ENCODE data around the gene ARID3B.
"Not testable (repeated sequence)": the region's sequence is repeated elsewhere in the genome, so short reads cannot be mapped to it uniquely, and the experiment has no call there.

The ARID3B gene

DNA sequence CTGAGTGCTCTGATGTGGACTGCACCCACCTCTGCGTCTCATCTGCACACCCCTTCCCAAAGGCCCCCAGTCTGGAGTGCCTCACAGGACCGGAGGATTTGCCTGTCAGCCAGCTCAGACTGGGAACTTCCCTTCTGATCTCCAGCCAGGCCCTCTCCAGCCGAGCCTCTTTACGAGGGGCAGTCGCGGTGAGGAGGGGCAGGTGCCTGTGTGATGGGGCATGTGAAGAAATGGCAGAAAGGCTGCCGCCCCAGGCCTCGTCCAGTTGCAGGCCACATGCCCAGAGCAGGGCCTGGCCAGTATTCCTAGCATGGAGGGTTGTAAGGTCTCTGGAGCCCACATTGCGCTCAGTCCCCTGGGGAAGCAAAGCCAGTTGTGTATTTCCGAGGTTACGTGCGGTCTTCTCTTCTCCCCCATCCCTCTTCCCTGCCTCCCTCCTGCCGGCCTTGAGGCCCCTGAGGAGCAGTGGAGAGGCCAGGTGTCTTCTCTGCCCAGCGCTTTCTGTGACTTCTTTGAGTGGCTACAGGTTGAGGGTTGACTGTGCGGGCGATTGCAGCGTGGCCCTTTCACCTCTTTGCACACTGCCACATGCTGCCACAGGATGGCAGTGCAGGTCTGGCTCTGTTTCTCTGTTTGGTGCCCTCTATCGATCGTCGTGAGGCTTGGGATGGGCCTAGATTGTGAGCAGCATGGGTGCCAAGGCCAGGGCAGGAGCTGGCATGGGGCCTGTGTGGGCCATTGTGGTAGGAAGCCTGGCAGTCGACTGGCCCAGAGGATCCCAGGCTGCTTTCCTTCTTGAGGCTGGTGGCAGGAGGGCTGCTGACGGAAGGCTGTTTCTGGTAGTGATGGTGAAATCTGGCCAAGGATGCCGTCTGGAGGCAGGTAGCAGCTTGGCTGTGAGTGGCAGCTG lies 79.9 kb downstream of the ARID3B start:
- DNase-seq (ENCODE audit: low read depth in 3 of 3) = peak; percentile 40 to 58 (median 46)

DNA sequence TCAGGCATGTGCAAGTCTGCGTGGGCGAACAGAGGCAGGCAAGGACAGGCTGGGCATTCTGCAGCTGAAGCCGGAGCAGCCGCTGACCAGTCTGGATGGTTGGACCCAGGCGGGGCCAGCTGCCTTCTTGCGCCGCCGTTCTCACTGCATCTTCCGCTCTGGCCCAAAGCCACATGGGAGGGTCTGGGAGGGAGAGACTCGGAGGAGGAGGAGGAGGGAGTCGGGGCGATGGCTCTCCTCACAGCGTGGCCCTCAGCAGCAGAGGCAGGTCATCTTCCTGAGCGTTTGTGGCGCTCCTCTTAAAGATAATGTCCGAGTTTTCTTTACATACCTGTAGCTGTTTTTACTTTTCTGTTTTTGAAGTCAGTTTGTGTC lies 80.5 kb downstream of the ARID3B start:
- DNase-seq (ENCODE audit: low read depth in 3 of 3) = no peak

DNA sequence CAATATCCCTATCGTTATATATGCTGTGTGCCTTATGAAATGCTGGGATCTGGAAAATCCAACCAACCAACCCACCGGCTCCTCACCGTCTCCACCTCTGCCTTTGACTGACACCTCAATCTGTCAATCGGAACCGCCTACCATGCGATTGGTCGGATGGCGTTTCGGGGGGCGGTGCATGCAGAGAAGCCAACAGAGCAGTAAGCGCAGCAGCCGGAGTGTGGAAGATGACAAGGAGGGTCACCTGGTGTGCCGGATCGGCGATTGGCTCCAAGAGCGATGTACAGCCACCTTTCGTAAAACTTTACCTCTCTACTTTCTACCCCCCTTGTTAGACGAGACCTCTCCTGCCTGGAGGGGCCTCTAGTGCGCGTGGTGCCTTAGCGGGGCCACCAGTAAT lies 80.9 kb downstream of the ARID3B start:
- DNase-seq (ENCODE audit: low read depth in 3 of 3) = no peak

DNA sequence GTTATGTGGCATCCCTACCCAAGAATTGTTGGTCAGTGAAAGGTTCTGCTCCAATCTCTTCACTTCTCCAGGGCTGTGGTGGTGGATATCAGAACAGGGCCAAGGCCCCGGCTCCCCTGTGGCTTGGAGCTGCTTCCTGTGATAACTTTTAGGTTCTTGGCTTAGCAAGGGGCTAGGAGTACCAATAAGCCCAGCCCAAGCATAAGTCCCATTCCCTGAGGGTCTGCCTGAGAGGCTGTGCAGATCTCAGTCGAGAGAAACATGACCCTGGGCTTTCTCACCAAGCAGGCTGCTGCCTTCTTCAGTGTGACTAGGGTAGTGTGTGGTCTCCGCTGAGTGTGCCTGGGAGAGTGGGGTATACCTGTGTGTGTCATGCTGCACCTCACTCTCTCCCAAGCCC lies 81.7 kb downstream of the ARID3B start:
- DNase-seq (ENCODE audit: low read depth in 3 of 3) = no peak

DNA sequence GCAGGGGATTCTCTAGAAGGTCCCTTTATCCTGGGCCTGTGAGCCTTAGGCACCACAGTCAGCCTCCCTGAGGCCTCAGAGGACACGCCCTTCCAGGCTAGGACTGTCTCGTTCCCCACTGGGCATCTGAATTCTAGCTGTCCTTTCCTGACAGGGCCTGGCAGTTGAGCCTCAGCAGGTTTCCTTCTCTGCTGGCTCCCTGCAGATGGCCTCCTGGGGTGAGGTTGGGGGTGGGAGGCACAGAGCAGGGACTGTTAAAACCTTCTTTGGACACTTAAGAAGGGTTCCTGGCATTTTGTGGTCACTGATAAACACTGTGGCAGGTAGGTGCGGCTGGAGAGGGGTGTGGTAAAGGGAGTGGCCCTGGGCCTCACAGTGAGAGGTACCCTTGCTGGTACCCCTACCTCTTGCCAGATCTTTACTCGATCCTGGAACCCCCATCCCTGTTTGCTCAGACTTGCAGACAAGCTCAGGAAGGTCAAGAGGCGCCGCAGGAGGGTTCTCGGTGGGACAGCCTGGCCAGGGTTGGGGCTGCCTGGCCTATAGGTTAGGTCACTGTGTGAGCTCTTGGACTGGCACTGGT lies 83.1 kb downstream of the ARID3B start:
- no peak for DNase-seq (ENCODE audit: low read depth in 3 of 3)

DNA sequence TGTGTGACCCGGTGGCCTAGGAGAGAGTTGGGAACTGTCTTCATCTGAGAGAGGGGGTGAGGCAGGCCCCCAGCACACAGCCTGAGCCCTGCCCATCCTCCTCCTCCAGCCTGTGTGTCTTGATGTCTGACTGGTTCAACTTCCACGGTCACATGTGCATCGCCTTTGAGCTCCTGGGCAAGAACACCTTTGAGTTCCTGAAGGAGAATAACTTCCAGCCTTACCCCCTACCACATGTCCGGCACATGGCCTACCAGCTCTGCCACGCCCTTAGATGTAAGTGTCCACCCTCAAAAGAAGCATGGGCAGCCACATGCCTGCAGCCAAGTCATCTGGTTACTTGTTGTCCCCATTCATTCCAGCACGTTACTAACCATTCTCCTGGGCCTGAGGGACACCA lies 84.7 kb downstream of the ARID3B start:
- DNase-seq (ENCODE audit: low read depth in 3 of 3) = no peak

DNA sequence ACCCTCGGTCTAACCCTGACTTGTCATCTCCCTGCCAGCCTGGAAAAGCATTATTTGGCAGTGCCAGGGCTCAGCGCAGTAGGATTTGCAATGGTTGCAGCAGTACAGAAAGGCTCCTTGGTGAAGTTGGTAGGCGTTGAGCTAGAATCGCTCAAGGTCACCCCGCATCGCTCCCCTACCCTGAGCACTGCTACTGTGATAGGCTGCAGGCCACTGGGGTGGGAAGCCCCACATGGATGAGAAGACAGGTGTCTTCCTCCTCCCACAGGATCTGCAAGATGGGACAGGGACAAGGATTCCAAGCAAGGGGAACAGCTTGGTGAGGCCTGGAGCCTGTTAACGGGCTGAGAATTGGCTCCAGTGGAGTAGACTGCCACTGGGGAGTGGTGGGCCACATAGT lies 85.3 kb downstream of the ARID3B start:
- DNase-seq (ENCODE audit: low read depth in 3 of 3) = no peak

DNA sequence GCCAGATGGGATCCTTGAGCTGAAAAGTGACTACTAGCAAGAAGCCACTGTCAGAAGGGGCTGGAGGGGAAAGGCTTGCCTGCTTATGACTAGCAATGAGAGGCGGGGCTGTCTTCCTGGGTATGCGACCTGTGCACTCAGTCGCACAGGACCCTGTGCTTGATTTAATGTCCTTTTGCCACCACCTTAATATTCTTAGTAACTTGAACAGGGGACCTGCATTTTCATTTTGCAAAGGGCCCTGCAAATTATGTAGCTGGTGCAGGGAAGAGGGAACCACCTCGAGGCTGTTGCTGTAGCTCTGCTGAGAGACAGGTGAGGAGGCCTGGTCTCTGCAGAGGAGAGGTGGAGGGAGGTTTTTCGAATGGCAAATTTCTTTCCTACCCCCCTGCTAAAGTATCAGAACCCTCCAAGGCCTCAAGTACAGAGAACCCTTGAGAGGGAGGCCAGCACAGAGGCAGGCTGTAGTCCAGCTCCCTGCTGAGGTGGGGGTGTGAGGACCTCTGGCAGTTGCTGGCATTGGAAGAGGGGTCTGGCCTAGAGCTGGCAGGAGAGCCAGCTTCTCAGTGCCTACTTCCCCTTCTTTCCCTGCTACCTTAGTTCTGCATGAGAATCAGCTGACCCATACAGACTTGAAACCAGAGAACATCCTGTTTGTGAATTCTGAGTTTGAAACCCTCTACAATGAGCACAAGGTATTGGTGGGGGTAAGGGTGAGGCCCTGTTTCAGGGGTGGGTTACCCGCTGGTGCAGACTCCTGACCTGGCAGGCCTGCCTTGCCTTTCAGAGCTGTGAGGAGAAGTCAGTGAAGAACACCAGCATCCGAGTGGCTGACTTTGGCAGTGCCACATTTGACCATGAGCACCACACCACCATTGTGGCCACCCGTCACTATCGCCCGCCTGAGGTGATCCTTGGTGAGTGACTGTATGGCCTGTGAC lies 86.0 kb downstream of the ARID3B start:
- no peak for DNase-seq (ENCODE audit: low read depth in 3 of 3)

DNA sequence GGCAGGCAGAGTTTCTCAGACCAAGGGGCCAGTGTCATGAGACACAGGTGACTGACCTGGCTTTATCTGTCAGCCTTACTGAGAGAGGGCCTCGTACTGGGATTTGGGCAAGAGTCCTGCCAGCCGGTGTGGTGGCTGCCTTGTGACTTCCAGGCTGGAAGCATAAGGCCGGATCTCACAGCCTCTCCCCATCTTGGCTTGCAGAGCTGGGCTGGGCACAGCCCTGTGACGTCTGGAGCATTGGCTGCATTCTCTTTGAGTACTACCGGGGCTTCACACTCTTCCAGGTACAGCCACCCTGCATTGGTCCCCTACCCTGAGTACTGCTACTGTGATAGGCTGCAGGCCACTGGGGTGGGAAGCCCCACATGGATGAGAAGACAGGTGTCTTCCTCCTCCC lies 86.7 kb downstream of the ARID3B start:
- DNase-seq (ENCODE audit: low read depth in 3 of 3) = no peak

DNA sequence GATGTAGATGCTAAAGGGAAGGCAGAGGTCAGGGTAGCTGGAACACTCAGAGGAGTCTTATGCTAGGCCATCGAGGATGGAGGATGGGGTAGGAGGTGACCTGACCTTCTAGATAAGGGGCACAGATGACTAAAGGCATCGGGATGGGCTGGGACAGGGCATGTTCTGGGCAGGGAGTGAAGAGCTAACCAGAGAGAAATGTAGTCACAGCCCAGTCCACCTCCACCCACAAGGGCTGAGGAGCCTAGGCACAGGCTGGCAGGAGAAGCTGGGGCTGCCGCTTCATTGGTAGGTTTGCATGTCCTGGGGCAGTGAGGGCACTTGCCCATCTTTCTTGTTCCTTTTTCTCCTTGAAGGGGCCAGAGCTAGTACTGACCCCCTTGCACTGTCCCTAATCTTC lies 87.2 kb downstream of the ARID3B start:
- no peak for DNase-seq (ENCODE audit: low read depth in 3 of 3)

DNA sequence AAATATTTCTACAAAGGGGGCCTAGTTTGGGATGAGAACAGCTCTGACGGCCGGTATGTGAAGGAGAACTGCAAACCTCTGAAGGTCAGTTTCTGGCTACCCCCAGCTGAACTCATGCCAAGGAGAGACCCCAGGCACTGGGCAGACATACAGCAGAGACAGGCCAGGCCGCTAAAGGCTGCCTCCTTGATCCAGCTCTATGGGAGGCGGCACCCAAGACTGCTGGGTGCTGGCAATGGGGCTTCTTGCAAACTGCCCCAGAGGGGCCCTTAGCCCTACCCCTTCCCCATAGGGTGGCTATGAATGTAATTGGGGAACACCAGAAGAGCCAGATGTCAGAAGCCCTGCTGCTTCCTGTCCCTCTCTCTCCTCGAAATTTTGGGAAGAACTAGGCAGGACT lies 87.9 kb downstream of the ARID3B start:
- DNase-seq (ENCODE audit: low read depth in 3 of 3) = no peak

DNA sequence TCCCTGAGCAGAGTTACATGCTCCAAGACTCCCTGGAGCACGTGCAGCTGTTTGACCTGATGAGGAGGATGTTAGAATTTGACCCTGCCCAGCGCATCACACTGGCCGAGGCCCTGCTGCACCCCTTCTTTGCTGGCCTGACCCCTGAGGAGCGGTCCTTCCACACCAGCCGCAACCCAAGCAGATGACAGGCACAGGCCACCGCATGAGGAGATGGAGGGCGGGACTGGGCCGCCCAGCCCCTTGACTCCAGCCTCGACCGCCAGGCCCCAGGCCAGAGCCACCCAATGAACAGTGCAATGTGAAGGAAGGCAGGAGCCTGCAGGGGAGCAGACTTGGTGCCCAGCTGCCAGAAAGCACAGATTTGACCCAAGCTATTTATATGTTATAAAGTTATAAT lies 88.7 kb downstream of the ARID3B start:
- not testable (repeated sequence) for DNase-seq (ENCODE audit: low read depth in 3 of 3)

DNA sequence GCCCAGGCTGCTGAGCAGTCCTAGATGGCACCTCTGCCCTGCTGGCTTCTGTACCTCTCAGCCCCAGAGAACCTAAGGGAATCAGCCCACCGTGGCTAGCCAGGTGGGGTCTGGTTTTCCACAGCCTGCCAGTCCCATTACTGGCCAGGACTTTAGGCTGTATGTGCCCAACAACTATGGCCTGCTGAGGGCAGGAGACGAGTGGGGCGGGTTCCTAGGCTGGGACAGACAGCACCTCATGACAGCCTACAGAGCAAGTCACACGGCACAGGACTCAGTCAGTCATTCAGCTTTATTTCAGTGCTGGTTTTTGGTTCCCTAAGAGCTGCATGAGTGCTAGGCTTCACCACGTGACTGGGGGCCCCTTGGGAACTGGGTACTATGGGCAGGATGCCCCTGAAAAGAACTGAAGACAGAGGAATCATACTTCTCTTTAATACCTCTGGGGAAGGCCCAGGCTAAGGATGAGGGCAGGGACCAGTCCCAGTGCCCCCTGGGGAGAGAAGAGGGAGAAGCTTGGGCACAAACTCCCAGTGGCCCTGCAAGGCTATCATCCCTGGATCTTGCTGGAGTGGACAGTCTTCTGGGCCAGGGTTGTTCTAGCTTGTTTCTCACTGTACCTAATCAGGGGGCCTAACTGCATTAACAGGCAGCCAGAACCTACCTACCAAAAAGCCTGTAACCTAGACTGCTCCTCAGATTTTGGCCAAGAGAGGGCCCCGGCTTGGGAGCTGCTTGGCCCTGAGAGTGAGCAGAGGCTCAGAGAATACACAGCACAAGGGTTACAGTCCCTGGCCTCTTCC lies 89.5 kb downstream of the ARID3B start:
- no peak for DNase-seq (ENCODE audit: low read depth in 3 of 3)

DNA sequence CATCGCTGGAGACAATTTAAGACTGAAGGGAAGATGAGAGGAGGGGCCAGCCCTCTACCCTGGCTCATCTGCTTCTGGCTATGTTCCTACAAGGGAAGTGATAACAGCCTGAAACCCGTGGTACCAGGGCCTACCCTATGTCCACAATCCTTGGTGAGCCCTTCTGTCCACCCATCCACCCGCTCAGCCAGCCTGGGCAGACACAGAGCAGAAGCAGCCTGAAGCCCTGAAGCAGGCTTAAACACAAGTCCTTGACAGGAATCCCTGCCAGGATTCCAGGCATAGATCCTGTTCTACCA lies 90.0 kb downstream of the ARID3B start:
- no peak for DNase-seq (ENCODE audit: low read depth in 3 of 3)

DNA sequence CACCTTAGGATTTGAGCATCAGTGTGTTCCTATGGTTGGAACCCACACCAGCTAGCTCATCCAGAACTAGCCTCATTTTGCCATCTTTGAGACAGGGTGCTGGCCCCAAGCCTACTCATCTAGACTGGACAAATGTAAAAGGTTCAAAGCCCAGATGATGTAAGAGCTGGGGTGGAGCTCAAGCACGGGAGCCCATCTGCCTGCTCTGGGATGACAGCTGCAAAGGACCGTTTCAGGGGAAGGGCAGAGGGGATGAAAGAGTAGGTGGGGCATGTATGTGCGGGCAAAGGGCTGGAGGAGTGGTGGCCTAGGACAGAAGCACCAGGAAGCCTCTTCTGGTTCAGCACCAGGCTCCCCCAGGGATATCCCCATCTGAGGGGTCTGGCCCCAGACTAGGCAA lies 90.4 kb downstream of the ARID3B start:
- DNase-seq (ENCODE audit: low read depth in 3 of 3) = no peak

DNA sequence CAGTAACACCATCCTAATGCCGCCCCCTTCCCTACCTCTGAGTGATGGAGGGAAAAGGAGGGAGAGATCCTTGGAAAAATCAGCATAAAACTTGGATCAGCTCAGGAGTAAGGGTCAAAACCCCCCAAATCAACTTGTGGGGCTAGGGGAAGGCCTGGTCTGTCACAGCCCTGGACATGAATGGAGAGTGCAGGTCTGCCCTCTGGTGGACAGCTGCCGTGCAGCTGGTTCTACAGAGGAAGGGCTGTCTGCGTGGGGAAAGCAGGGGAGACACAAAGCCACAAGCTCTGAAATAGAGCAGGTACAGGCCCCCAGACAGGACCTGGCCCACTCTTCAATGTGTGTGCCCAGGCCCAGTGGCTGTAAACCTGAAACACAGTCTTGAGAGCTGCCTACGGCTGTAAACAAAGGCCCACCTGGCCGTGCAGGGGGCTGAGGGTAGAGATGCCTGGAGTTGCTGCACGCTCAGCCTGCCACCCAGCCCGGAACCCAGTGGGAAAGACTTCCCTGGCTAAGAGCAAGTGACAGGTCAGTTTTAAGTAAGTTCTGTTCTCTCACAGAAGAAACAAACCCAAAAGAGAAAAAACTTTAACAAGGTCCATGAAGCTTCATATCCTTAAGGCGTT lies 91.0 kb downstream of the ARID3B start:
- peak; percentile 20 to 31 (median 28) for DNase-seq (ENCODE audit: low read depth in 3 of 3)

DNA sequence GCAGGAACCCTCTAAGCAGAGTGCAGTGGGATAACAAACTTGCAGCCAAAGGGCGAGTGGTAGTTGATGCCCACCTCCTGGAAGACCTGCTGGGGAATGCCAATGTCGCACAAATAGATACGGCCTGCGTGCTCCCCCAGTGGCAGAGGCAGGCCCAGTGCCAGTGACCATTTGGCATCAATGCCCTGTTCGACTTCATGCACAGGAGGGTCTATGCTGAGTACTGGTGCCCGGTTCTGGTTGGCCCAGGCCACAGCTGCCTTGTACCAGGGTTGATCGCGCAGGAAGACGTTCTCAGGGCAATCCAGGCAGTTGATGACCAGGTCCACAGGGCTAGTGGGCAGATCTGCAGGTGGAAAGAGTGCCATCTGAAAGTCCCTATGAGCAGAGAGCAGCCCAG lies 91.6 kb downstream of the ARID3B start:
- no peak for DNase-seq (ENCODE audit: low read depth in 3 of 3)

DNA sequence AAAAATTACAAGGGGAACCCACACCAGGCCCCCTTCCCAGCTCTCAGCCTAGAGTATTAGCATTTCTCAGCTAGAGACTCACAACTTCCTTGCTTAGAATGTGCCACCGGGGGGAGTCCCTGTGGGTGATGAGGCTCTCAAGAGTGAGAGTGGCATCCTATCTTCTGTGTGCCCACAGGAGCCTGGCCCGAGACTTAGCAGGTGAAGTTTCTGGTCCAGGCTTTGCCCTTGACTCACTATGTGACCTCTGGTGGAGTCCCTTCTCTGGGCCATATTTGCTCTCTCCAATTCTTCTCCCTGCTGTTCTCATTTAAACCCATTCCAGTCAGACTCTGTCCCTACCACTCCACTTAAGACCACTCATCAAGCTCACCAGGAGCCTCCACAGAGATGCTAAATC lies 92.8 kb downstream of the ARID3B start:
- no peak for DNase-seq (ENCODE audit: low read depth in 3 of 3)

DNA sequence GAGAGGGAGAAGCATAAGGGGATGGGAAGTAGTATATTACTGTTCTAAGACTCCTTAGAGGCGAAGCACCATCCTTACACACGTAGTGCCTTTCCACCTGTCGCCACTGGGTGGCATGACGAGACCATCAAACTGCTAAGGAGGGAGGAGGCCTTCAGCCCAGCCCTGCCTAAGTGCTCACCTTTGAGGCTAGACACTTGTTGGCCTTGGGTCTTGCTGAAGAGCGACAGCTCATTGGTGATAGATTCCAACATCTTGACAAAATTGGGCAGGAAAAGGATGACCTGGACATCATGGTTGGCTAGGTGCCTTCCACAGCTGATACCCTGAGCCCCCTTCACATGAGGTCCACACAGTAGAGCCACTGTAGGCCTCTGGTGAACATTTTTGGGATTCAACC lies 94.2 kb downstream of the ARID3B start:
- DNase-seq (ENCODE audit: low read depth in 3 of 3) = peak; percentile 44 to 59 (median 50)

DNA sequence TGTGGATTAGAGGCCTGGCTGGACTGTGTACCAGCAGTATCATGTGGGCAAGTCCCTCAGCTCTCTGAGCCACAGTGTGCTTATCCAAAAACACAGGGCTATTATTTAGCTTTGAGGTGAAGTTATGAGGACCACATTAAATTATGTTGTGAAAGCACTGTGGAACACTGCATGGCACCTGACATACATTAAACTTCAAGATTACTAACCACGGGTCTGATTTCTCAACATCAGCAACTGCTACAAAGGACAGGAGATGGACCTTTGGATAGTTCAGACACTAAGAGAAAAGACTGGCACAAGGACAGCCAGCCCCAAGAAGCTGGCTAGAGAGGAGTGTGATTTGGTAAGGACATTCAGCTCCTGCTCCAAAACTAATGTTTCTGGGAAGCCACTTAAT lies 96.0 kb downstream of the ARID3B start:
- DNase-seq (ENCODE audit: low read depth in 3 of 3) = no peak

DNA sequence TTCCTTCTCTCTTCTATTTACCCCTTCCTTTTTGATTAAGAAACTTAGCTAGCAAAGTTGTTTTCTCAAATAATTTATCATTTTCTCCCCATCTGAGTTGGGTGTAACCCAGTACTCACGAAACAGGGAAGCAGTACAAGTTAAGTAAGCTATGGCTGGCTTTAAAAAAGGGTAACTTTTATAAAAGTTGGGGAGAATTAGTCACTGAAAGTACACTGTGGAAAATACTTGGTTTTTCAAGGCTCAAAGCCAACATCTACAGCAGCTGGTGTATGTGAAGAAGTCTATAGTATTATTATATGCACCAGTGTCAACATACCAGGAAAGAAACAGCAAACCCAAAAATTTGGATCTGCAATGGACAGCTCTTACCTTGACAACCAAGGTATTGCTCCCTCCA lies 100.1 kb downstream of the ARID3B start:
- no peak for DNase-seq (ENCODE audit: low read depth in 3 of 3)
